ENCODE measurements around the gene METRNL. TPM values are rescaled to one million over a fixed set of nuclear protein-coding genes. Genes with fewer than 3 reads are reported as not detected.

METRNL gene
- total RNA-seq, 1 experiment from 2014 or later: 21.0 TPM

DNA sequence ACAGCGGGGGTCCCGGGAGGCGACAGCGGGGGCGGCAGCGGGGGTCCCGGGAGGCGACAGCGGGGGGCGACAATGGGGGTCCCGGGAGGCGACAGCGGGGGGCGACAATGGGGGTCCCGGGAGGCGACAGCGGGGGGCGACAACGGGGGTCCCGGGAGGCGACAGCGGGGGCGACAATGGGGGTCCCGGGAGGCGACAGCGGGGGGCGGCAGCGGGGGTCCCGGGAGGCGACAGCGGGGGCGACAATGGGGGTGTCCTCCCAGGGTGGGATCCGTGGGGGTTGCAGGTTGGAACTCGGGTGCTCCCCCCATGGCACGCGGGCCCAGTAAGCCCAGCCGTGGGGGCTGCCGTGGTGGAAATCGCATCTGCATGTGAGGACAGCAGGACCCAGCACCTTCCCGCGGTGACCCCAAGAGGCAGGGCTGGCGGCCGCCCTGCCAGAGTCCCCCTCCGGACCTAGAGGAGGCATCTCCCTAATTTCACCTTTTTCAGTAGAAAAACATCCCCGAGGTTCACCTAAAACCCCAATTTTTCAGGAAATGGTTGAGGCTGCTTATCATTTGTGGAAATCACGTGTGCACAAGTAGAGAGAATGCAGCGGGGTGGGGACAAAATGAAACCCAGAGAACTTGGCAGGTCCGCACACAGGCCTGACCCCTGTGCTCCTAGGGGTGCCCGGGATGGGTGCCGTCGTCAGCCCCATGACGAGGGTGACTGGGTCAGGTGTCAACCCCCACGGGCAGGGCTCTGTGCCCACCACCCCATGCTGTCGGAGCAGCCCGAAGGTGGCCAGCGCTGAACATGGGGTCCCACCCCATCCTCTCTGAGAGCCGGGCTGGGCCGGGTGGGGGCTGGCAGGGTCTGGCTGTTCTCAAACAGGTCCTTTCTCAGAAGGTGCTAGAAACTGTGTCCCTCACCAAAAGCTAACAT is 10.5 kb upstream of the METRNL start:
- Histone ChIP-seq H3K27ac (ENCODE audit: low read length) (no peak overlapping the region), H3K9me3 (ENCODE audit: control insufficient read depth, insufficient read depth, low read depth, low read length) (no peaks in the 10 kb centered on the region), H3K4me1 (ENCODE audit: control insufficient read depth, insufficient read depth, low read length) (peaks cover 4% of the 10 kb centered on the region; the same call in 1 of the 2 replicates), H3K27me3 (ENCODE audit: control insufficient read depth, insufficient read depth, low read length) (no peaks in the 10 kb centered on the region), H3K4me3 (ENCODE audit: low read depth in 2 of 2, low read length in 2 of 2) (no peak overlapping the region), H3K36me3 (ENCODE audit: control insufficient read depth, insufficient read depth, low read length) (no peaks in the 10 kb centered on the region)
- in situ Hi-C loops (cut with HindIII; ENCODE audit: low pct_unique_long_range_greater_than_20kb, low sequenced_read_pairs) (no loop called here), intact Hi-C loops (cut with micrococcal nuclease; ENCODE audit: unreplicated experiment) (no loop called here)
- no TSS peak for BruUV-seq (replicated peaks)
- CTCF ChIA-PET: no interaction called here
- TF ChIP-seq SIN3A (IDR thresholded peaks at IDR 0.05; ENCODE audit: borderline replicate concordance, insufficient read depth, low read depth, low read length) (no peak), POLR2AphosphoS5 (IDR thresholded peaks at IDR 0.05; ENCODE audit: low read depth, low read length) (no peak), TCF7L2 (IDR thresholded peaks at IDR 0.05; ENCODE audit: low read depth, low read length) (no peak), REST (IDR thresholded peaks at IDR 0.05; ENCODE audit: insufficient read depth in 1 of 2, low read depth in 2 of 2, low read length in 1 of 2) (no peak)
- TF ChIP-seq, protein P1, sequence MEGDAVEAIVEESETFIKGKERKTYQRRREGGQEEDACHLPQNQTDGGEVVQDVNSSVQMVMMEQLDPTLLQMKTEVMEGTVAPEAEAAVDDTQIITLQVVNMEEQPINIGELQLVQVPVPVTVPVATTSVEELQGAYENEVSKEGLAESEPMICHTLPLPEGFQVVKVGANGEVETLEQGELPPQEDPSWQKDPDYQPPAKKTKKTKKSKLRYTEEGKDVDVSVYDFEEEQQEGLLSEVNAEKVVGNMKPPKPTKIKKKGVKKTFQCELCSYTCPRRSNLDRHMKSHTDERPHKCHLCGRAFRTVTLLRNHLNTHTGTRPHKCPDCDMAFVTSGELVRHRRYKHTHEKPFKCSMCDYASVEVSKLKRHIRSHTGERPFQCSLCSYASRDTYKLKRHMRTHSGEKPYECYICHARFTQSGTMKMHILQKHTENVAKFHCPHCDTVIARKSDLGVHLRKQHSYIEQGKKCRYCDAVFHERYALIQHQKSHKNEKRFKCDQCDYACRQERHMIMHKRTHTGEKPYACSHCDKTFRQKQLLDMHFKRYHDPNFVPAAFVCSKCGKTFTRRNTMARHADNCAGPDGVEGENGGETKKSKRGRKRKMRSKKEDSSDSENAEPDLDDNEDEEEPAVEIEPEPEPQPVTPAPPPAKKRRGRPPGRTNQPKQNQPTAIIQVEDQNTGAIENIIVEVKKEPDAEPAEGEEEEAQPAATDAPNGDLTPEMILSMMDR (IDR thresholded peaks at IDR 0.05): no peak
- ATAC-seq: no peak
- POLR2A ChIA-PET: no interaction called here
- DNase-seq (ENCODE audit: low read depth, low spot score): no peak

DNA sequence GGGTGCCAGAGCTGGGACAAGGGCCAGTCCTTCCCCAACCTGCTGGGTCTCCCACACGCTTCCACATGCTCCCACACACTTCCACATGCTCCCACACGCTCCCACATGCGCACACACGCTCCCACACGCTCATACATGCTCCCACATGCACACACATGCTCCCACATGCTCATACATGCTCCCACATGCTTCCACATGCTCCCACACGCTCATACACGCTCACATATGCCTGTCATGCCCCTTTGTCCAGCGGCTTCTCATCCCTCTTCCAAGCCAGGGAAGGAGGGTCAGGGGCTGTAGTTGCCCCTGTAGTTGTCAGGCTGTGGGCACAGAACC is 9.9 kb upstream of the METRNL start:
- Histone ChIP-seq H3K4me3 (ENCODE audit: low read depth in 2 of 2, low read length in 2 of 2) (no peak overlapping the region), H3K4me1 (ENCODE audit: control insufficient read depth, insufficient read depth, low read length) (peaks cover 4% of the 10 kb centered on the region; the same call in 1 of the 2 replicates), H3K36me3 (ENCODE audit: control insufficient read depth, insufficient read depth, low read length) (no peaks in the 10 kb centered on the region), H3K27ac (ENCODE audit: low read length) (no peak overlapping the region), H3K9me3 (ENCODE audit: control insufficient read depth, insufficient read depth, low read depth, low read length) (no peaks in the 10 kb centered on the region), H3K27me3 (ENCODE audit: control insufficient read depth, insufficient read depth, low read length) (no peaks in the 10 kb centered on the region)
- in situ Hi-C loops (cut with HindIII; ENCODE audit: low pct_unique_long_range_greater_than_20kb, low sequenced_read_pairs) (no loop called here), intact Hi-C loops (cut with micrococcal nuclease; ENCODE audit: unreplicated experiment) (no loop called here)
- no TSS peak for BruUV-seq (replicated peaks)
- DNase-seq (ENCODE audit: low read depth, low spot score) (no peak), ATAC-seq (no peak)
- no peak for TF ChIP-seq SIN3A (IDR thresholded peaks at IDR 0.05; ENCODE audit: borderline replicate concordance, insufficient read depth, low read depth, low read length)
- no peak for TF ChIP-seq REST (IDR thresholded peaks at IDR 0.05; ENCODE audit: insufficient read depth in 1 of 2, low read depth in 2 of 2, low read length in 1 of 2)
- no peak for TF ChIP-seq POLR2AphosphoS5 (IDR thresholded peaks at IDR 0.05; ENCODE audit: low read depth, low read length)
- no peak for TF ChIP-seq TCF7L2 (IDR thresholded peaks at IDR 0.05; ENCODE audit: low read depth, low read length)
- TF ChIP-seq, protein P1 (IDR thresholded peaks at IDR 0.05): no peak
- ChIA-PET CTCF (no interaction called here), POLR2A (no interaction called here)

Data from Panc1 (cell line).